Iris pigment epithelial cell (primary cell): ENCODE data around the gene DRG2.

Experiments
- DNase-seq: peaks from one replicate; pipeline ENCODE4 v3.0.0-alpha.2; 2011; ENCODE audit warnings: low read depth

Gene DRG2

GRCh38 chr17:18076936-18077335, 10.8 kb upstream of the DRG2 start:
- peak; percentile 66 for DNase-seq

GRCh38 chr17:18079543-18079942, 8.2 kb upstream of the DRG2 start:
- no peak for DNase-seq

- DNase-seq: no peak
Observed at GRCh38 chr17:18084256-18084655, 3.5 kb upstream of the DRG2 start.

- DNase-seq: no peak
Observed at GRCh38 chr17:18089613-18090012, 1.9 kb downstream of the DRG2 start.

GRCh38 chr17:18093616-18094408, 6.1 kb downstream of the DRG2 start:
- peak; percentile 91 for DNase-seq

- no peak for DNase-seq
Observed at GRCh38 chr17:18094409-18094807, 6.7 kb downstream of the DRG2 start.

- no peak for DNase-seq
Observed at GRCh38 chr17:18099516-18099915, 11.8 kb downstream of the DRG2 start.

- DNase-seq: no peak
Observed at GRCh38 chr17:18100616-18101015, 12.9 kb downstream of the DRG2 start.

GRCh38 chr17:18101828-18102227, 14.1 kb downstream of the DRG2 start:
- DNase-seq: no peak

GRCh38 chr17:18102640-18103039, 14.9 kb downstream of the DRG2 start:
- no peak for DNase-seq

- no peak for DNase-seq
Observed at GRCh38 chr17:18105027-18105426, 17.3 kb downstream of the DRG2 start.

GRCh38 chr17:18105595-18105994, 17.8 kb downstream of the DRG2 start:
- no peak for DNase-seq

- no peak for DNase-seq
Observed at GRCh38 chr17:18106211-18106610, 18.5 kb downstream of the DRG2 start.

- DNase-seq: no peak
Observed at GRCh38 chr17:18107061-18107790, 19.5 kb downstream of the DRG2 start.

GRCh38 chr17:18107971-18108370, 20.2 kb downstream of the DRG2 start:
- no peak for DNase-seq

- no peak for DNase-seq
Observed at GRCh38 chr17:18108401-18109312, 20.9 kb downstream of the DRG2 start, which contains the start of gene MYO15A. TSS of gene MYO15A (plus strand) at chr17:18108756. CDS start at chr17:18118801, 10,045 bp downstream.

GRCh38 chr17:18109935-18110485, 22.3 kb downstream of the DRG2 start:
- DNase-seq: no peak

GRCh38 chr17:18110636-18111145, 22.9 kb downstream of the DRG2 start:
- no peak for DNase-seq

GRCh38 chr17:18111330-18111971, 23.7 kb downstream of the DRG2 start:
- no peak for DNase-seq

GRCh38 chr17:18115517-18115916, 27.8 kb downstream of the DRG2 start:
- no peak for DNase-seq

GRCh38 chr17:18116078-18116477, 28.3 kb downstream of the DRG2 start:
- DNase-seq: no peak
